Activated T-helper 2 cell treated with anti-CD3 and anti-CD28 coated beads, Interferon-gamma antibody, Interleukin-2, Interleukin-4, amounts not matched to agents 10 μg/mL and 5 μg/mL and 100 μg/mL, durations not matched to agents 14 hours and 24 hours and 36 hours (primary cell): ENCODE data around the gene MLF2. TPM values are rescaled to one million over a fixed set of nuclear protein-coding genes. Genes with fewer than 3 reads are reported as not detected.
A peak's percentile ranks its signal among the peaks of the same experiment; 100 is the strongest.

Experiments
- DNase-seq: peaks from one replicate; pipeline ENCODE4 v3.0.0; 2021; ENCODE audit warnings: low spot score
- H3K27ac Mint-ChIP-seq: one replicate; pipeline ENCODE4 v1.8.0; 2021; ENCODE audit warnings: mixed read lengths
- H3K27me3 Mint-ChIP-seq: one replicate; pipeline ENCODE4 v1.8.0; 2021; ENCODE audit warnings: low read depth, mixed read lengths
- H3K36me3 Mint-ChIP-seq: one replicate; pipeline ENCODE4 v1.8.0; 2021; ENCODE audit warnings: low read depth, mixed read lengths
- H3K4me1 Mint-ChIP-seq: one replicate; pipeline ENCODE4 v1.8.0; 2021; ENCODE audit warnings: low read depth, mixed read lengths
- H3K4me3 Mint-ChIP-seq: one replicate; pipeline ENCODE4 v1.8.0; 2021; ENCODE audit warnings: low read depth, mild to moderate bottlenecking, moderate library complexity, mixed read lengths
- H3K9me3 Mint-ChIP-seq: one replicate; pipeline ENCODE4 v1.8.0; 2021; ENCODE audit warnings: mixed read lengths
- intact Hi-C: fragments of 100-400 bp; cut with micrococcal nuclease; formaldehyde crosslinking; loops from one replicate; pipeline ENCODE4 v1.15.1; 2023
- total RNA-seq: library from RNA; stranded (reverse); gene quantifications from 2 replicates; pipeline ENCODE4 v1.2.3, GENCODE V29; 2022

The MLF2 gene, protein sequence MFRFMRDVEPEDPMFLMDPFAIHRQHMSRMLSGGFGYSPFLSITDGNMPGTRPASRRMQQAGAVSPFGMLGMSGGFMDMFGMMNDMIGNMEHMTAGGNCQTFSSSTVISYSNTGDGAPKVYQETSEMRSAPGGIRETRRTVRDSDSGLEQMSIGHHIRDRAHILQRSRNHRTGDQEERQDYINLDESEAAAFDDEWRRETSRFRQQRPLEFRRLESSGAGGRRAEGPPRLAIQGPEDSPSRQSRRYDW
- 162 and 172 TPM in 2 replicates for total RNA-seq

DNA sequence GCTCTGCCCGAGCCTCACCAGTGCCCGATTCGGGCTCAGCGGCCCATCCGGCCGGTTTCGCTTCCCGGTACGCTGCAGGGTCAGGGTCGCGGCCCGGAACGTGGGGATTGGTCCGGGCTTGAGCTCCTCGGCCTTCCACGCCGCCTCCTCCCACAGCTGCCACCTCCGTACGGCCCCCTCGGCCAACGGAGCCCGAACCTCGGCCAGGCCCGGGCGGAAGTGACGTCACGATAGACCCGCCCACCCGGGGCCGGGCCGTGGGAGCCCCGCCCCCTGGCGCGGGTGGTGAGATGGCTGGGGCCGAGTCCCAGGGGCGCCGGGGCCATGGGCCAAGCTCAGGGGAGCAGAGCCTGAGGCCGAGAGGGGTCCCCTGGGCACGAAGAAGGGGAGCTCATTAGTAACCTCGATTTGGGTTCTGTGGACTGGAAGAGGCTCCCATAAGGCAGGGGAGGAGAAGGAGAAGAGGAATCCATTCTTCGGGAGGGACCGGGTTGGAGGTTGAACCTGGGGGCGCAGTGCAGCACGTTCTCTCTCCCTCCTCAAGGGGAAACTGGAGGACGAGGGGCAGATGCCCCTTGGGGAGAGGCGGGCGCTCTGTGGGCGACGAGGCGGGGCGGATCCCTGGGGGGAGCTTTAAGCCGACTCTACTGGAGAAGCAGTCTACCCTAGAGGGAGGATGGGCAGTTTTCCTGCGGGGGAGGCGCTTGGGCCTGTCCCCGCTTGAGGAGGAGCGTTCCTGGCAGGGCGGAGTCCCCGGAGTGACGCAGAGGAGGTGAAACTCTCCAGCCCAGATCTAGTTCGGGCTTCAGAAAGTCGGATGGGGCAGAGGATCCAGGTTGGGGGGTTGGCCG is at the start of gene MLF2:
Gene MLF2, minus strand, starts transcription at position 221 of the 851 bp plus-strand sequence. CDS start 807 bp downstream, outside the sequence.
- H3K27ac Mint-ChIP-seq, result peak within 1 kb of the TSS; percentile 96
- peak within 1 kb of the TSS; percentile 94 for H3K4me3 Mint-ChIP-seq
- H3K36me3 Mint-ChIP-seq, result peaks cover 37% of the 10 kb centered on the region
- no peaks in the 10 kb centered on the region for H3K9me3 Mint-ChIP-seq
- H3K27me3 Mint-ChIP-seq, result no peaks in the 10 kb centered on the region
- DNase-seq, result peak; percentile 97
- H3K4me1 Mint-ChIP-seq, result peaks cover 32% of the 10 kb centered on the region
- intact Hi-C loops, result loop anchor here (1.0 to 2.0 kb wide), 7 partner anchors 27 to 99 kb away; partner anchors contain the start of genes COPS7A, ING4, USP5 and ZNF384

DNA sequence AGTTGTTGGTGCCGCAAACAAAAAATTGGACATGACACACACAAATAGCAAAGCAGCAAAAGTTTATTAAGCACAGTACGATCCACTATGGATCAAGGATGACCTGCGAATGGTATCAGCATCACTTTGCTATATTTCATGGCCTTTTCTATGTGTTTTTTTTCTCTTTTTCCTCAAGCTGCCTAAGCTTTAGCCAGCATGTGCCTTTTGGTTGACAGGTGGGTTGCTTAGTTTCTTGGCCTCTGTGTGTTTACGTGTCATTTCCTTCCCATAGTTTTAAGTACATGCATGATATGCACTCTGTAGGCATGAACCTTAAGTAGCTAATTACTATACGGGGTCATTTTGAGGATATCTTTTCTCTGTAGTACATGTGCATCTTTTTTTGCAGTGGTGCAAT is 46.2 kb upstream of the MLF2 start:
- DNase-seq, result no peak
- peaks cover 31% of the 10 kb centered on the region for H3K4me1 Mint-ChIP-seq
- H3K27me3 Mint-ChIP-seq, result no peaks in the 10 kb centered on the region

DNA sequence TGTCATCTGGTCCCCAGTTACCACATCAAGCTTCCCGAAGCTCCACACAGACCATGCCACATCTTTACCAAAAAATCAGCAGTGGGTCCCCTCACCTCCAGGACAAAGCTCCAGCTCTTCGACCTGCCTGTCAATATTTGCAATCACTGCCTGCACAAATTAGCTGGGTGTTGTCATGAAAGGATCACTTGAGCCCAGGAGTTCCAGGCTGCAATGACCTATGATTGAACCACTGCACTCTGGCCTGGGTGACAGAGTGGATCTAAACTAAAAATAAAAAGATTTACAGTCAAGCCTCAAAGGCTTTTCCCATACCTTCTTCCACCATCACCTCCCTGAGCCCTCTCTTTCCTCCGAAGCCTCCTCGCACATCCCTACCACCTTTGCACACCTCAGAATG is 43.6 kb upstream of the MLF2 start:
- H3K36me3 Mint-ChIP-seq, result peaks cover 83% of the 10 kb centered on the region
- peaks cover 50% of the 10 kb centered on the region for H3K4me1 Mint-ChIP-seq
- H3K4me3 Mint-ChIP-seq, result no peak overlapping the region
- intact Hi-C loops, result no loop called here
- no peaks in the 10 kb centered on the region for H3K9me3 Mint-ChIP-seq
- DNase-seq, result no peak
- H3K27ac Mint-ChIP-seq, result peak overlapping the region; percentile 3
- H3K27me3 Mint-ChIP-seq, result no peaks in the 10 kb centered on the region

More for the DNA sequence above, 46.2 kb upstream of the MLF2 start:
- H3K9me3 Mint-ChIP-seq, result no peaks in the 10 kb centered on the region
- no peak overlapping the region for H3K27ac Mint-ChIP-seq
- no peak overlapping the region for H3K4me3 Mint-ChIP-seq
- H3K36me3 Mint-ChIP-seq, result peaks cover 80% of the 10 kb centered on the region
- intact Hi-C loops, result no loop called here

DNA sequence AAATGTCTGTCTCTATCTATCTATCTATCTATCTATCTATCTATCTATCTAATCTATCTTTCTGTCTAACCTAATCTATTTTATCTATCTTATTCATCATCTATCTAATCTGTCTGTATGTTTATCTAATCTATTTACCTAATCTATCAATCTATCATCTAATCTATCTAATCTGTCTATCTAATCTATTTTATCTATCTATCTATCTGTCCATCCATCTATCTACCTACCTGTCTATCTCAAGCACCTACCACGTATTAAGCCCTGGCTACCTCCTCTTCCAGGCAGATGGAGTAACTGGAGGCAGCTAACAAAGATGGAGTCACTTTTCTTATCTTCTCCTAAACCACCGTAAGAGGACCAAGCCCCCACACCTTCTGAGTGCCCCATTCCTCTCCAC is 42.1 kb upstream of the MLF2 start:
- peak overlapping the region; percentile 26 for H3K4me3 Mint-ChIP-seq
- no peaks in the 10 kb centered on the region for H3K9me3 Mint-ChIP-seq
- peaks cover 94% of the 10 kb centered on the region for H3K36me3 Mint-ChIP-seq
- no peaks in the 10 kb centered on the region for H3K27me3 Mint-ChIP-seq
- intact Hi-C loops, result no loop called here
- H3K27ac Mint-ChIP-seq, result peak overlapping the region; percentile 46
- peaks cover 53% of the 10 kb centered on the region for H3K4me1 Mint-ChIP-seq
- DNase-seq, result no peak

DNA sequence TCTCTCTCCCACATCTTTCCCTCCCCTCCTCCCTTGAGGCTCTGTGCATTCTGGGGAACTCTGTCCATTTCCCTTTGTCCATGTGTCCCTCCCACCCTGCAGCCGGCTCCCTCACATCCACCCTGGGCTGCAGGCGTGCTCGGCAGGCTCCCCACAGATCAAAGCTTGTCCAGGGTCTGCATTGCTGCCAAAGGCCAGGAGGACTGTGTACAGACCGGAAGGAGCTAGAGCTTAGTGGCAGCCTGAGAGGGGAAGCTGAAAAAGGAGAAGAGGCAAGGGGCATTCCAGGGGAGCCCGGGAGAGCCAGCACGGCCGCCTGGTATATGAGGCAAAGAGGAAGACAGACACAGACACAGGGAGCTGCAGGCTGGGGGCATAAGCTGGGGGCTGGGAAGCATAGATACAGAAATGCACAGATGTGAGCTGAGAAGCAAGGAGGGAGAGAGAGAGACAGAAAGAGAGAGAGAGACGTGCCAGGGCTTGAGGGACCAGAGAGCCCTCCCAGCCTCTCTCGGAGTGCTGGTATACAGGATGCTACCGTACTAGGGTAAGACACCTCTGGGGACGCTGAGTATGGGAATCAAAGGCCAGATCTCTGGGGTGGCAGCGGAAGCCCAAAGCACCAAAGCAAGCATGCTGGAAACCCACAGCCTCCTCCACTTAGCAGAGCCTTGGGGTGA is 39.7 kb upstream of the MLF2 start:
- Mint-ChIP-seq H3K27me3 (no peaks in the 10 kb centered on the region), H3K4me3 (peak overlapping the region; percentile 99), H3K36me3 (peaks cover 78% of the 10 kb centered on the region), H3K4me1 (peaks cover 53% of the 10 kb centered on the region), H3K27ac (peak overlapping the region; percentile 95), H3K9me3 (no peaks in the 10 kb centered on the region)
- intact Hi-C loops, result loop anchor here (1.0 to 5.0 kb wide), 3 partner anchors 35 to 105 kb away; partner anchors contain the start of genes MLF2, P3H3 and ZNF384
- DNase-seq, result peak; percentile 49

DNA sequence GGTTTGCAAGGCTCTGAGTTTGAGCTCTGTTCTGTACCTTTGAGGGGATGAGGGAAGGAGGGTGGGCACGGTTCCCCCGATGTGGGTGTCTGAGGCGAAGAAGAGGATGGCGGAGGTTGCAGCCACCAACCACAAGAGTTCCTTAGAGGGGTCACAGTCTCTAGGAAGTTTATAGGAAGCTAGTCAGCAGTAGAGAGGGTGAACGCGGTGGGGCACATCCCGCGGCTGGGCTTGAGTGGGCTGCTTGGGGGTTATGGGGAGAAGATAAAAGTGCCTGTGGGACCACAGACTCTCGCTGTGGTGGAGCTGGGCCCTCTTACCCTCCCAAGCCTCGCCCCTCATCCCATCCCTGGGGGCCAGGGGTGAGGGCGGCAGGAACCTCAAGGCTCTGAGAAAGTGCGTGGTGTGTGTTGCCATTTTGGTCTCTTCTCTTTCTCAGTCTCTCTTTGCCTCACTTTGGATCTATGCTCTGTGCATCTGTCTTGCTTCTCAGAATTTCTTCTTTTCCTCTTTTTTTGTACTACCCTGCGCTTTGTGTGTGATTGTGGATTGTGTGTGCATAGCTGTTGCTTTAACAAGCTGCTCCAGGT is 39.1 kb upstream of the MLF2 start:
- Mint-ChIP-seq H3K4me1 (peaks cover 52% of the 10 kb centered on the region), H3K36me3 (peaks cover 71% of the 10 kb centered on the region), H3K27ac (peak overlapping the region; percentile 95), H3K4me3 (peak overlapping the region; percentile 99), H3K9me3 (no peaks in the 10 kb centered on the region), H3K27me3 (no peaks in the 10 kb centered on the region)
- intact Hi-C loops, result loop anchor here (1.0 to 5.0 kb wide), 5 partner anchors 35 to 105 kb away; partner anchors contain the start of genes COPS7A, MLF2, P3H3 and USP5
- DNase-seq, result no peak

DNA sequence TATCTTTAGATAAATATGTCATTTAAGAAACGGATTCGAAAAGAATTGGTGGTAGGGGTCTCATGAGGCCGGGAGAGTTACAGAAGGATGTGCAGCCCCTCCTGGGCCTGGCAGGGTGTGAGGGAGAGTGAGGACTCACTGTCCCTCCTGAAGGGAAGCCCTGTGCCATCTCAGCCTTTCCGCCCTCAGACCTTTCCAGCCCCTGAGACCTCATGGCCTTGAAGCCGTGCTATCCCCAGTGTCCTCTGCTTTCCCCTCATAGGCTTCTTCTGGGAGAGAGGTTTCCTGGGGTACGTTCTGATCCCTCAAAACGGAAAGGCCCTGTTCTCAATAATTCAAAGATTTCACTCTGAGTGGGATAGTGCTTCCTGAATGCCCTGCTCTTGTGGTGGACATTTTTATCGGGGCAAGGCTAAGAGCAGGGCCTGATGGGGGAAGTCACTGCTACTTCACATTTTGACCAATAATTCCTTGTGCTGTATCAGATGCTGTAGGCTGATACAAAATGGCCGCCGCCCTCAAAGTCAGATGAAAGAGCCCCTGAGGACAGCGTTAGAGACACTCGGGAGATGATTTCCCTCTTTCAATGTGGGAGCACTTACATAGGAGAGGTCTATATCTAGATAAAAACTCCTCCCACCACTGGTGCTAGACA is 37.7 kb upstream of the MLF2 start:
- Mint-ChIP-seq H3K36me3 (peaks cover 57% of the 10 kb centered on the region), H3K27me3 (no peaks in the 10 kb centered on the region), H3K4me1 (peaks cover 51% of the 10 kb centered on the region), H3K9me3 (no peaks in the 10 kb centered on the region), H3K27ac (peak overlapping the region; percentile 94), H3K4me3 (peak overlapping the region; percentile 99)
- DNase-seq, result no peak
- intact Hi-C loops, result loop anchor here (2.0 to 5.0 kb wide), 4 partner anchors 37 to 103 kb away; partner anchors contain the start of genes COPS7A, P3H3, USP5 and ZNF384

DNA sequence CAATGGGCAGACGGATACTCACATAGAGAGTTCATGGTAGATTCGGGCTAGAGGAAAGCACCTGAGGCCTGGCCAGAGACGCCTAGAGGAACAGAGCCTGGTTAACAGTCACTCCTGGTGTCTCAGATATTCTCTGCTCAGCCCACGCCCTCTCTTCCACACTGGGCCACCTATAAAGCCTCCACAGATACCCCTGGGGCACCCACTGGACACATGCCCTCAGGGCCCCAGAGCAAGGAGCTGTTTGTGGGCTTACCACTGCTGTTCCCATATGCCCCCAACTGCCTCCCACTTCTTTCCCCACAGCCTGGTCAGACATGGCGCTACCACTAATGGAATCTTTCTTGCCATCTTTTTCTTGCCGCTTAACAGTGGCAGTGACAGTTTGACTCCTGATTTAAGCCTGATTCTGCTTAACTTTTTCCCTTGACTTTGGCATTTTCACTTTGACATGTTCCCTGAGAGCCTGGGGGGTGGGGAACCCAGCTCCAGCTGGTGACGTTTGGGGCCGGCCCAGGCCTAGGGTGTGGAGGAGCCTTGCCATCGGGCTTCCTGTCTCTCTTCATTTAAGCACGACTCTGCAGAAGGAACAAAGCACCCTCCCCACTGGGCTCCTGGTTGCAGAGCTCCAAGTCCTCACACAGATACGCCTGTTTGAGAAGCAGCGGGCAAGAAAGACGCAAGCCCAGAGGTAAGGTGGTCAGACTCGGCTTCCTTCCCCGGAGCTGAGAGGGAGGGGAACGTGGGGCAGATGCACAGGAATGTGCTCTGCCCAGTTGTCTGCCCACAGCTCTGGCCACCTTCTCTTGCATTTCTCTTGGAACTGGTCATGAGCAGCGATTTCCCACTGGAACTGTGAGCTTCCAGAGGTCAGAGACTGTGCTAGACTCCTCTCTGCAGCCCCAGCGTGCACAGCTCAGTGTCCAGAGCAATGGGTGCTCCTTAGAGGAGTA is 36.3 kb upstream of the MLF2 start, which contains the start of gene CD4:
Gene CD4, plus strand, starts transcription at position 557 of the 953 bp plus-strand sequence. CDS start 10,611 bp downstream, outside the sequence.
- H3K36me3 Mint-ChIP-seq, result peaks cover 43% of the 10 kb centered on the region
- peak; percentile 80 for DNase-seq

DNA sequence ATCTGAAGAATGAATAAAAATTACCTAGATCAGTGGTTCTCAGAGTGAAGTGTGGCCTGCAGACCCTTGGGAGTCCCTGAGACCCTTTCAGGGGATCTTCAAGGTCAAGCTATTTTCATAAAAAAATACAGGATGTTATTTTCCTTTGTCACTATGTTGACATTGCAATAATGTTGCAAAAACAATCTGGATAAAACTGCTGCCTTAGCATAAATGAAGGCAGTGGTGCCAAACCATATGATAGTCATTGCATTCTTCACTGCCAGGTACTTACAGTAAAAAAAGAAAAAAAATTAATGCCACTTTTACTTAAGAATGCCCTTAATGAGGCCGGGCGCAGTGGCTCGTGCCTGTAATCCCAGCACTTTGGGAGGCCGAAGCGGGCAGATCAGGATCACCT is 34.4 kb upstream of the MLF2 start:
- no peak overlapping the region for H3K27ac Mint-ChIP-seq
- no peaks in the 10 kb centered on the region for H3K9me3 Mint-ChIP-seq
- no peaks in the 10 kb centered on the region for H3K27me3 Mint-ChIP-seq
- intact Hi-C loops, result loop anchor here (5.0 kb wide), 1 partner anchor 105 kb away; no protein-coding TSS in a partner anchor
- peaks cover 26% of the 10 kb centered on the region for H3K36me3 Mint-ChIP-seq
- no peak overlapping the region for H3K4me3 Mint-ChIP-seq
- no peak for DNase-seq
- peaks cover 61% of the 10 kb centered on the region for H3K4me1 Mint-ChIP-seq

More for the DNA sequence above, 36.3 kb upstream of the MLF2 start, which contains the start of gene CD4:
- H3K9me3 Mint-ChIP-seq, result no peaks in the 10 kb centered on the region
- H3K4me3 Mint-ChIP-seq, result peak within 1 kb of the TSS; percentile 99
- peak within 1 kb of the TSS; percentile 94 for H3K27ac Mint-ChIP-seq
- no peaks in the 10 kb centered on the region for H3K27me3 Mint-ChIP-seq
- peaks cover 57% of the 10 kb centered on the region for H3K4me1 Mint-ChIP-seq
- intact Hi-C loops, result loop anchor here (1.0 to 5.0 kb wide), 2 partner anchors 9 to 103 kb away; no protein-coding TSS in a partner anchor

DNA sequence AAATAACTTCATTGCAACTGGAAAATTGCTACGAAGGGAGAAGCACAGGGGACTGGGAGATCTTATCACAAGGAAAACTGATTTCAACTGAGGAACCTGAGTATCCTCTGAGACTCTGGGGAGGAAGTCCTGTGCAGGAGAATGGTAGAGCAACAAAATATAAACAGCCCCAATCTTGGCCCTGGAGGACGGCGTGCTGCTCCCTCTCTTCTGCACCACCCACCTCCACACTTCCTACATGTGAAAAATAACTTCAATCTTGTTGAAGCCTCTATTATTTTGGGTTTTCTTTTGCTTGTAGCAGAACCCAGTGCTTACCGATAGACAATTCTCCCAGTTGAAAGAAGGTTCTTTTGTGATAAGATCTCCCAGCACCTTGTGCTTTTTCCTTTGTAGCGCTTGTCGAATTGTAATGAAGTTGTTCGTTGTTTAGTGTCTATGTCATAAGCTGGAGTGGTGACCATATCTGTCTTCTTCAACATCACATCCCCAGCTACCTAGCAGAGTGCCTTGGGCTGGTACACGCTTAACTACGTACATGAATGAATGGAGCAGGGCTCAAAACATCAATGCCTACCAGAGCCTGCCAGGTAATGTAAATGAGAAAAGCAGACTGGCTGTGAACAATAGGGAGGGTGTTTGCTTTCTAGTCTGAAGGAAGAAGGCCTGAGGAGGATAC is 33.6 kb upstream of the MLF2 start:
- intact Hi-C loops, result loop anchor here (5.0 kb wide), 1 partner anchor 106 kb away; no protein-coding TSS in a partner anchor
- peaks cover 19% of the 10 kb centered on the region for H3K36me3 Mint-ChIP-seq
- no peaks in the 10 kb centered on the region for H3K27me3 Mint-ChIP-seq
- DNase-seq, result no peak
- peaks cover 58% of the 10 kb centered on the region for H3K4me1 Mint-ChIP-seq
- H3K4me3 Mint-ChIP-seq, result peak overlapping the region; percentile 43
- no peaks in the 10 kb centered on the region for H3K9me3 Mint-ChIP-seq
- peak overlapping the region; percentile 84 for H3K27ac Mint-ChIP-seq
